ENCODE data around the gene SP6. TPM values are rescaled to one million over a fixed set of nuclear protein-coding genes. Genes with fewer than 3 reads are reported as not detected.

The SP6 gene
- total and polyA plus RNA-seq, 2 experiments from 2014 or later: 1.3 to 1.7 TPM

- no peaks in the 10 kb centered on the region for H4K20me1 ChIP-seq (ENCODE audit: insufficient read depth, poor library complexity, severe bottlenecking)
- no peak overlapping the region for H3K4me2 ChIP-seq
- H3K9me3 ChIP-seq (ENCODE audit: low read depth): no peaks in the 10 kb centered on the region
- no peaks in the 10 kb centered on the region for H3K36me3 ChIP-seq (replicated peaks; ENCODE audit: insufficient read depth, low read depth)
- no peak overlapping the region for H3K4me3 ChIP-seq
- WGBS (ENCODE audit: low lambda C conversion rate, missing lambda C conversion rate): 51% methylated on average over 2 of the region's 2 CpGs
- TF ChIP-seq EZH2 (IDR thresholded peaks at IDR 0.05; ENCODE audit: borderline replicate concordance) (no peak), CTCF (IDR thresholded peaks at IDR 0.05; ENCODE audit: poor library complexity) (no peak), EZH2phosphoT487 (IDR thresholded peaks at IDR 0.05; ENCODE audit: low read depth, severe bottlenecking, unreplicated experiment) (no peak)
- no peak overlapping the region for H2AFZ ChIP-seq
- H3K27me3 ChIP-seq: peaks cover 35% of the 10 kb centered on the region
- no peak for DNase-seq (ENCODE audit: low spot score)
- H3K9me2 ChIP-seq (replicated peaks; ENCODE audit: insufficient read depth): no peaks in the 10 kb centered on the region
- no peak overlapping the region for H3K27ac ChIP-seq
- no peaks in the 10 kb centered on the region for H3K4me1 ChIP-seq (ENCODE audit: insufficient read depth)
- no peaks in the 10 kb centered on the region for H3K79me2 ChIP-seq
These were observed 53.2 kb downstream of the SP6 start for GRCh38 chr17:47797797-47798196.

Other genes with a start within 250 kb of the SP6 start
- 174 and 194 TPM in 2 replicates for gene KPNB1, start 201.2 kb downstream of the SP6 start, total RNA-seq
- gene KPNB1, start 201.2 kb downstream of the SP6 start, polyA plus RNA-seq: 56.8 and 59.5 TPM in 2 replicates
- 15.5 and 17.8 TPM in 2 replicates for gene TBKBP1, start 157.0 kb downstream of the SP6 start, total RNA-seq
- 5.6 and 7.5 TPM in 2 replicates for gene TBKBP1, start 157.0 kb downstream of the SP6 start, polyA plus RNA-seq
- gene TBX21, start 117.9 kb downstream of the SP6 start, total RNA-seq: not detected in 2 replicates
- not detected in 2 replicates for gene TBX21, start 117.9 kb downstream of the SP6 start, polyA plus RNA-seq
- gene OSBPL7, start 29.4 kb downstream of the SP6 start, total RNA-seq: 3.9 and 6.2 TPM in 2 replicates
- gene OSBPL7, start 29.4 kb downstream of the SP6 start, polyA plus RNA-seq: 9.3 and 9.8 TPM in 2 replicates
- gene MRPL10, start 19.6 kb downstream of the SP6 start, total RNA-seq: 30.7 and 38.2 TPM in 2 replicates
- 33.7 and 34.7 TPM in 2 replicates for gene MRPL10, start 19.6 kb downstream of the SP6 start, polyA plus RNA-seq
- gene LRRC46, start 19.5 kb downstream of the SP6 start, total RNA-seq: not detected in 2 replicates
- gene LRRC46, start 19.5 kb downstream of the SP6 start, polyA plus RNA-seq: 0.78 and 0.83 TPM in 2 replicates
- 20.4 and 35.3 TPM in 2 replicates for gene SCRN2, start 9.9 kb downstream of the SP6 start, total RNA-seq
- gene SCRN2, start 9.9 kb downstream of the SP6 start, polyA plus RNA-seq: 59.8 and 79.0 TPM in 2 replicates
- gene SP2, start 45.1 kb upstream of the SP6 start, total RNA-seq: 1.5 and 3.3 TPM in 2 replicates
- 6.7 and 10.6 TPM in 2 replicates for gene SP2, start 45.1 kb upstream of the SP6 start, polyA plus RNA-seq
- 17.0 and 18.6 TPM in 2 replicates for gene PNPO, start 90.4 kb upstream of the SP6 start, total RNA-seq
- gene PNPO, start 90.4 kb upstream of the SP6 start, polyA plus RNA-seq: 10.4 and 12.2 TPM in 2 replicates
- gene PRR15L, start 106.7 kb upstream of the SP6 start, total RNA-seq: 64.9 and 66.4 TPM in 2 replicates
- gene PRR15L, start 106.7 kb upstream of the SP6 start, polyA plus RNA-seq: 48.0 and 56.5 TPM in 2 replicates
- gene CDK5RAP3, start 120.0 kb upstream of the SP6 start, total RNA-seq: 88.9 and 124 TPM in 2 replicates
- gene CDK5RAP3, start 120.0 kb upstream of the SP6 start, polyA plus RNA-seq: 179 and 236 TPM in 2 replicates
- 36.0 and 40.7 TPM in 2 replicates for gene COPZ2, start 186.6 kb upstream of the SP6 start, total RNA-seq
- gene COPZ2, start 186.6 kb upstream of the SP6 start, polyA plus RNA-seq: 139 and 159 TPM in 2 replicates
- gene NFE2L1, start 197.2 kb upstream of the SP6 start, total RNA-seq: 82.0 and 86.4 TPM in 2 replicates
- 35.3 and 42.4 TPM in 2 replicates for gene NFE2L1, start 197.2 kb upstream of the SP6 start, polyA plus RNA-seq

Measured in hepatocyte (in vitro differentiated cells).